NCI-H1436 treated with DMSO at 0.1 percent for 48 hours (cell line): ENCODE measurements around the gene RTN4RL1.

Experiments
- DNase-seq: peaks from one replicate; lab custom pipeline; 2025; lab: John Stamatoyannopoulos, UW

The RTN4RL1 gene

DNA sequence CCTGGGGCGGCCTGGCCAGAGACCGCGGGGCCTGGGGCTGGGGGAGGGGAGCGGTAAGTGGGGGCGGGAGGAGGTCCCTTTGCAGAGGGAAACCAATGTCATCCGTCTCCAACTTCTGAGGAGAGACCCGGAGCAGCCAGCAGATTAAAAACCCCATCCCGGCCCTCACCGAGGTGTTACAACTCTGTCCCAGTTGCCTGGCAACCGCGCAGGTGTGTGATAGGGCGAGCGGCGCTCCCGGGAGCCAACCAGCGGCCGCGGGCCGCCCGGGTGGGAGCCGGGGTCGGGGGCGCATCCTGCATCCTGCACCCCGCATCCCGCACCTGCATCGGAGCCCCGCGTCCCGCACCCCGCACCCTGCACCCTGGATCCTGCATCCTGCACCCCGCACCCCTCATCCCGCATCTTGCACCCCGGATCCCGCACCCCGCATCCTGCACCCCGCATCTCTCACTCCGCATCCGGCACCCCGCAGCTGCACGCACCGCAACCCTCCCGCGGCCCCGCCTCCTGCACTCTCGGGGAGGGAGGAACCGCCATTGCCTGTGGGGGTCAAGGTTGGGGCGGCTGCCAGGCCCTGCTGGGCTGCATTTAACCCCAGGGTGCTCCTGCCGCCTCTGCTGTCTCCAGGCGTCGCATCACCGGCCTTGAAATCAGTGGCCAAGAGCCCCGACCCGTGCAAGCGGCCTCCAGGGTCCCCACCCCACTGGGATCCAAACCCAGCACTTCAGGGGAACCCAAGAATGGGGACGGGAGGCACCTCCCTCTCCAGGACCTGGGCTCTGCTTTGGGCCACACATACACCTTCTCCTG is 47.3 kb downstream of the RTN4RL1 start:
- no peak for DNase-seq

DNA sequence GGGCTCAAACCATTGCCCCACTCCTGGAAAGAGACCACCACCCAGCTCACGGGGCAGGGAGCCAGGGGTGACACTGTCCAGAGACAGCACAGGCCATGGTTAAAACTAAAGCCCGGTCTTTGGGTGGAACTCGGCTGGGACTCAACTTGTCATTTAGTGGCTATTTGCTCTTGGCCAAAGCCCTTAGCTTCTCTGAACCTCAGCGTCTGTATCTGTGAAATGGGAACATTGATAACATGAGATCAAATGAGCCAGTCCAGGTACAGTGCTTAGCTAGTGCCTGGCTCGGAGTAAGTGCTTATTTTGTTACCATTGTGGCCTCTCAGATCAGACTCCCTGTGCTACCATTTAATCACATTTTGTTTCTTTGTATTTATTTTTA is 48.5 kb downstream of the RTN4RL1 start:
- DNase-seq = no peak

DNA sequence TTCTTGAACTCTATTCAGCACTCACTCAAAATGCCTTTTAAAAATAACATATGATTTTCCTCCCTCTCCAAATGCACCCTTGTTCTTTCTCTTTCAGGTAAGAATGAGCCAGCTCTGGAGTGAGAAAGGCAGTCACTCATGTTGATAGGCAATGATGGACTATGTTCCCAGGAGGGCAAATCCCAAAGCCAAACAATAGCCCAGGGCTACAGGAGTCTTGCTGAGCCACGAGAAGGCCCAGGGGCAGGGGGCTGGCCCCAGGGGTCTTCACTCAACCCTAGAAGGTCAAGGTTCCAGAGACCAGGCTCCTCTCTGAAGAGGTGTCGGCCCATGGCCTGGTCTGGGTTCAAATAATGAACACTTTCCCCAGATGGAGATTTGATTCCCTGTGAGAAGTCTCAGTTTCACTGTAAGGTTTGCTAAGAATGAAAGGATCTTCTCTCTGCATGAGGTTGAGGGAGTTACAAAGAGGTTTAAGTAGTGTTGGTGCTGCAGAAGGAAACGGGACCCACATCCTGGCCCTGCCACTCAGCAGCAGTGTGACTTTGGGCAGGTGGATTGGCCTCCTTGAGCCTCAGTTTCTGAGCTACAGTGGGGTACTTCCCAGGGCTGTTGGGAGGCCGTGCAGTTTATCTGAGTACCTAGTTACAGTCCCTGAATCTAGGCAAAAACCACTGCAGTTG is 49.0 kb downstream of the RTN4RL1 start:
- DNase-seq = no peak

DNA sequence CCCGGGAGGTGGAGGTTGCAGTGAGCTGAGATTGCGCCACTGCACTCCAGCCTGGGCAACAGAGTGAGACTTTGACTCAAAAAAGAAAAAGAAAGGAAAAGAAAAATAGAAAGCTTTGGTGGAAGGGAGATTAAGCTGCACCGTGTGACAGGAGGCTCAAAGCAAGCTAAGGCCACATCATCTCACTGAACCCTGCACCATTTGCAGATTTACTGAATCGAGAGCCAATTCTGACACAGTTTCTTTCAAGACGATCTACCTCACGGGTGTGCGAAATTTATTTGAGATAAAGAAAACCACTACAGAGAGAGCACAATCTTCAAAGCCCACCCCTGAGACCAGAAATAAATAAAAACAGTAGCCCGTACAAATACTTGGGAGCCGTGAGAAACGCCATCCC is 49.6 kb downstream of the RTN4RL1 start:
- DNase-seq = no peak

DNA sequence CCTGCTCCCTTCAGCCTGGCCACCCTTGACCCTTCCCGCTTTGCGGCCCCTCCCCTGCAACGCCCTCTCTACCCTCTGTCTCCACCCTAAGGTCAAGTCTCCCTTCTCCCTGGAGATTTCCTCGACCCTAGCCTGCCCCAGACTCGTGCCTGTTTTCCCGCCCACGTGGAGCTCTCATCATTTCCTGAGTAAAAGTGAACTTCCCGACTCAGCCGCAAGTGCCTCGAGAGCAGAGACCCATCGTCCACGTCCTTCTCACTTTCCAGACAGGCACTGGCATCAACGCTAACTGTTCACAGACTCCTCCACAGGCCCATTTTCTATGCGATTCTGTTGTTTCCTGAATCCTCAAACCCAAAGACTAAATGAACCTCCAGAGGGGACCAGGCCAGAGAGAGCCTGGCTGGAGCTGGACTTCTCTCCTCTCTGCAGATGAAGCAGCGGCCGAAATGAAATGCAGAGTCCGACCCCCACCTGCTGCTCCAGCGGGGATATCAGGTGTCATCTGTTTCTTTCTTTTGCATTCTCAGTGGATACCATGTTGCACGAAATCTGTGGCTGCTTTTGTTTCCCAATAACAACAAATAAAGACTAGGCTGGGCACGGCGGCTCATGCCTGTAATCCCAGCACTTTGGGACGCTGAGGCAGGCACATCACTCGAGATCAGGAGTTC is 52.5 kb downstream of the RTN4RL1 start:
- DNase-seq = no peak

DNA sequence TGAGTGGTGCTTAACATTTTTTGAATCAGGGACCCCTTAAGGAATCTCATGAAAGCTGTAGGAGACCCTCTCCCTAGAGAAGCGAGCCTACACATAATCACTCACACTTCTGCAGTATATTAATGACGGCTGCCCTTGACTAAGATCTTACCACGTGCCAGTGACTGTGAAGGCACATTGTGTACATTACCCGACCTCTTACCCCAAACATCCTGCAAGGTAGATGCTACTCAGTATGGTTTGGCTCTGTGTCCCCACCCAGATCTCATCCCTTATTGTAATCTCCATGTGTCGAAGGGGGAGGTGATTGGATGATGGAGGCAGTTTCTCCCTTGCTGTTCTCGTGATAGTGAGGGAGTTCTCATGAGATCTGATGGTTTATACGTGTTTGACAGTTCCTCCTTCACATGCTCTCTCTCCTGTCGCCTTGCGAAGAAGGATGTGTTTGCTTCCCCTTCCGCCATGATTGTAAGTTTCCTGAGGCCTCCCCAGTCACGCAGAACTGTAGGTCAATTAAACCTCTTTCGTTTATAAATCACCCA is 54.2 kb downstream of the RTN4RL1 start:
- DNase-seq = no peak

DNA sequence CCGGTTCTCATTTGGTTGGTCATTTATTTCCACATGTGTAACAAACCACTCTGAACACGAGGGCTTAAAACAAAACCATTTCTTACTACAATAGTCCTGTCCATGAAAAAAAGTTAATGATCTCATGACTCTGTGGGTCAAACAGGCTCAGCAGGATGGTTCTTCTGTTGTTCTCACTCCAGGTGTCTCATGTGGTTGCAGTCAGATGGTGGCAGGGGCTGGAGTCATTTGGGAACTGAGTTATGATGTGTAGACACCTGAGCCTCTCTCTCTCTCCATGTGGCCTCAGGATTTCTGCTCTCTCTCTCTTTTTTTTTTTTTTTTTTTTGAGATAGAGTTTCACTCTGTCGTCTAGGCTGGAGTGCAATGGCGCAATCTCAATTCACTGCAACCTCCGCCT is 55.4 kb downstream of the RTN4RL1 start:
- no peak for DNase-seq

DNA sequence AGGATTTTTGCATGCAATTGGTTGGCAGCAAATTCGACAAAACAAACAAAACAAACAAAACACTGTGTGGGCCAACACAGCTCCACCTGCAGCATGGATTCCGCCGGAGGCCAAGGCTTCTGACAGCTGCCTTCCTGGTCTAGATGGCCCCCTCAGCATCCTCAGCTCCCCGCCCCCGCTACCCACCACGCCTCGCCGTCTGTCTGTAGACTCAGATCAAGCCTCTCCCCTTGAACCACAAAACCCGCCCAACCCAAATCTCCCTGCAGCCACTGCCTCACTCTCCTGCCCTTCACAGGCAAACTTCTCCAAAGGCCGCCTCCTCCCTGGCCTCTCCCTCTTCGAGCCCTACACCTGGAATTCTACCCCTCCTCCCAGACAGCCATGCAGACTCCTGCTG is 57.9 kb downstream of the RTN4RL1 start:
- no peak for DNase-seq

DNA sequence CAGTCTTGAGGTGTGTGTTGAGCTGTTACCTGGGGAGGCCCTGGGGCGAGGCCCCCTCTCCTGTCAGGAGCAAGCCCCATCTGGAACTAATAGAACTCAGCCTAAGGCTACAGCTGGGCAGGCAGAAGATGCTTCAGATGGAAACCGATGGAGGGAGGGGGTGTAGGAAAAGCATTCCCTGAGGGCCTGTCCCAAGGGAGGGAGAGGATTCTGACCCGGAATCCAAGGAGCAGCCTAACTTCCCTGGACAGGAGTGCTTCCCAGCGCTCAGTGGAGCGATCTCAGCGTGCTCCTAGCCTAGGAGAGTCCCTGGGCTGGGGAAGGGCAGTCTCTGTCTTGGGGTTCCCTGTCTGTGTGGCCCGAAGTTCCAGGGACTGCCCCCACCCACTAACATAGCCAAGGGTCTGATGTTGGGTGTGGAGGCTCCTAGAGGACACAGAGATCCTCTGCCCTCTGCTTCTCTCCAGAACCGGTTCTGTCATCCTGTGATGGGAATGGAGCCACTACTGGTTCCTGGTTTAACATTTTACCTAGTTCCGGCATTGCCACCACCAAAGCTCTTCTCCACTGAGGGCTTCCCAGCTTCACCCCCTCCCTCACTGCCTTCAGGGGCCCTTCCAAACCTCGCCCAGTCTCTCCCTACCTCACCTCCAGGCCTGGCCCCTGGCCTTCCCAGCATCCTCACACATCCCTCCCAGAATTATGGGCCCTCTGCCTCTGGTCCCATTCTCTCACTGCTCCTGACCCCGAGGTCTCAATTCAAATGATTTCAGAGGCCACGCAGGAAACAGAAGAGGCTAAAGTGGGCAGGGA is 58.7 kb downstream of the RTN4RL1 start:
- no peak for DNase-seq

DNA sequence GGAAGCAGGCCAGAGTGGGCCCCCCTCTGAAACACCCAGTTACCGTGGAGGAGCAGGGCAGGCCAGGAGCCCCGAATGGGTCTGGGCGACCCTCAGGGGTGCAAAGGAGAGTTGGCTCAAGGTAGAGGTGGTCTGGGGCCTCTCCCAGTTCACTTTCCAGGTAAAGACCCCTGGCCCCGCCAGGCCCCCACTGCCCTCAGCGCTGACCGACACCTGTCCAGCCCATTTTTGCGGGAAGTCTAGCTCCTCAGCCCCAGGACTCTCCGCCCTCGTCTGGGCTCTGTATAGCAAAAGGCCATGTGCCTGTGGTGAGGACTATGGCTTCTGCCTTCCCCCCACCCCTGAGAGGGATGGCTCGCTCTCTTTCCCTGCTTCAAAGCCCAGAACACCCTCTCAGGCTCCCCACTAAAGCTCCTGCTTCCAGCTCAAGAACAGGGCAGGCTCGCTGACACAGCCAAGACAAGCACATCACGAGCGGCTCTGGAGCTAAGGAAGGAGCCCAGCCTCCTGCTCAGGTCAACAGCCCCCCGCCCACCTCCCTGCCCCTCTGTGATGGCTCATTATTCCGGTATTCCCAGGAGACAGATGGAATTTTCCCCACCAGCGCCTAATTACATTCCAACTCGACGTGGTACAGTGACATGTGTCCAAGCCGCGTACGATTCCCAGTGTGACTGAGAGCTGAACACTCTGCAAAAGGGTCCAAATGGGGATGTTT is 59.4 kb downstream of the RTN4RL1 start:
- DNase-seq = no peak

DNA sequence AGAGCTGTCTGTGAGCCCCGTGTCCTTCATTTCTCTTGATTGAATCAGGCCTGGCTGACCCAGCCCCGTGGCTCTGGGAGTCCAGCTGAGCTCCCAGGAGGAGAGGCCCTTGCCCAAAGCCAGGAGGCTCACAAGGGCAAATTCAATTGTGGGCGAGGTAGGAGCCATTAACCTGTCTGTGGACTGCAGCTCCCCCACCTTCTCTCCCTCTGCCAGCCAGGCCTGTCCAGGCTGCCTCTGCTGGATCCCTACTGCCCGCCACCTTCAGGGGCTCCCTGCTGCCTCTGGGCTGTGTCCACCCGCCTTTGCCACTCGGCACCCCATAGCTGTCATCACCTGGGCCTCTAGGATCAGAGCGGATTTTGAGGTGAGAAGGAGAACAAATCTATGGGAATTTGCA is 61.9 kb downstream of the RTN4RL1 start:
- no peak for DNase-seq

DNA sequence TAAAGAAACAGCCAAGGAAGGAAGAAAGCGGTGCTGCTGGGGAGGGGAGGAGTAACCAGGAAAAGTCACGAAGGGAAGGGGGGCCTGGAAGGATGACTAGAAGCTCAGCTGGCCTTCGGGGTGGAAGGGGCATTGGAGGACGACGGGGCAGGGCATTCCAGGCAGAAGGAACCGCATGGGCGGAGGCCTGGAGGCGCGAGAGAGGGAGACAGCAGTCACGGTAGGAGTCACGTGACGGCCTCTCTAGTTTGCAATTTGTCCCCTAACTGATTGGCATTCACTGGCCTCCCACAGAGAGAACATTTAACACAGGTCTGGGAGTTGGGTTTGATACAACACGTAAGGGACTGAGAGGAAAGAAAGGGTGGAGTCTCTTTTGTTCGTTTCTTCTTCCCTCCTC is 63.9 kb downstream of the RTN4RL1 start:
- no peak for DNase-seq

DNA sequence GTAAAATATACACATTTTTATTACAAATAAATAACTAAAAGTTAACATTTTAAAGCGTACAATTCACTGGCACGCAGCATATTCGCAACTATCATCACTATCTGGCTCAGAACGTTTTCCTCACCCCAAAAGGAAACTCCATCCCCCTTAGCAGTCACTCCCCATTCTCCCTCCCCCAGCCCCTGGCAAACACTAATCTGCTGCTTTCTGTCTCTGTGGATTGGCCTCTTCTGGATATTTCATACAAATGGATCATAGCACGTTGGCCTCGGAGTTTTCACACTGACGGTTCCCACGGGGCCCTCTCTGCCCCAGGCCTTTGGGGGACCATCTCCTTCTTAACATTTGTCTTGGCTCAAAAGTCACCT is 64.6 kb downstream of the RTN4RL1 start:
- no peak for DNase-seq

DNA sequence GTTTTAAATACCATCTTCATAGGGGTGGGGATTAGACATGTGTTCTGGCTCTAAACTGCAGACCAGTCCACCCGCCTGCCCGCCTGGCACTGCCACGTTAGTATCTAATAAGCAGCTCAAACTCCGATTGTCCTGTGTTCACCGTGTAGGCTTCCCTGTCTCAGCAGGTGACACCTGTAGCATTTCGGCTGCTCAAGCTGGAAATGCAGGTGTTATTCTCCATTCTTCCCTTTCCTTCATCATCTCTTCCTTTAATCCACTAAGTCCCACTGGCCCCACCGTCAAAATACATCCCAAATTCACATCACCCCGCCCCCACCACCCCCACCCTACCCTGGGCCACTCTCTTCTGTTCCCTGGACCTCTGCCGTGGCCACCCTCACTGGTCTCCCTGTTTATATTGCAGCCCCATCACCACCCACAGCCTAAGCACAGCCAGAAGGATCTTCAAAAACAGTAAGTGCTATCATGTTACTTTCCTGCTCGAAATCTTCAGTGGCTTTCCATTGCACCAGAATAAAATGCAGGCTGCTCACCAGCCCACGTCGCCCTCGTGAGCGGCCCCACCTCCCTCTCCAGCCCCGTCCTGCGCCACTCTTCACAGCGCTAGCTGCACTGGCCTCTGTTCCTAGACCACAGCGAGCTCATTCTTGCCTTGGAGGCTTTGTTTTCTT is 65.1 kb downstream of the RTN4RL1 start:
- no peak for DNase-seq

DNA sequence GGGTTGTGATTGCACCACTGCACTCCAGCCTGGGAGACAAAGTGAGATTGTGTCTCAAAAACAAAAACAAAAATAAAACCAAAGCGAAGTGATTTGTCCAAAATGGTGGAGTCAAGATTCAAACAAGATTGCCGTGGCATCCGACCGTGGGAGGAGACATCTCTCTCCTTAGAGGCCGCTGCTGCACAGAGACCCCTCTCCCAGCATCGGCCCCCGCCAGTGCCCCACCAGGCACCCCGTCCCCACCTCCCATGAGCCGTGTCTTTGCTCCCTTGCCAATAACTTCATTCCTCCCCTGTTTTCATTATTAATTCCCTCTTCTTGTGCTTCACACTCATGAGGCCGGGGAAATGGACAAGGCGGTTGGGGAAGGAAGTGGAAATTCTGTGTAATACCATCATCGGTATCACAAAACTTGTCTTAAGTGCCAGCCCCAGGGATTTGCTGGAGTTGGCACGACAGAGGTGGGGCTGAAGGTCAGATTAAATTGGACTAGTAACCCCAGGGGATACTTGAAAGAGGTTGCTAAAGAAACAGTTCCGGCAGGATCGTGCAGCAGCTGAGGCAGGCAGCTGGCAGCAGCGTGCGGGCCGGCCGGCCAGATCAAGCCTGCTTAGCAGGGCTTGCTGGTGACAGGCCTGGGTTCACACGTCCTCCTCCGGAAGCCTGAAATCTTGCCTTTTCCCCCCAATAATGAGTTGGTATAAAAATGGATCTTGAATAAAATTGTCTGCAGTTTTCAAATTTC is 66.8 kb downstream of the RTN4RL1 start:
- DNase-seq = peak; percentile 69

DNA sequence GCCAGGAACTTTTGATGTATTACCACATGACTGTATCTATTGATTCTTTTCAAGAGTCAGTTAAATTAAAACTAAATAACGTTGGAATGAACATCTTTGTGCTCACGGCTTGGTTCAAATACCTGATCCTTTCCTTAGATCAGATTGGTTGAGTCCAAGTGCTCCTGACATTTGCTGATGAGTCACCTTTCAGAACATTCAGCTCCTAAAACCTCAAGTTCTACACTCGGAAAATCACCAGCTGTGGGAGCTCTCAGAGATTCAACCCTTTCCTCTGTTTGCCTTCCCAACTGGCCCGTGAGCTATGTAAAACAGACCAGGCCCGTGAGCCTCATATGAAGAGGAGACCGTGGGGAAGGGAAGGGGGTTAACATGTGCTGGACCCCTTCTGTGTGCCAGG is 68.1 kb downstream of the RTN4RL1 start:
- DNase-seq = no peak

DNA sequence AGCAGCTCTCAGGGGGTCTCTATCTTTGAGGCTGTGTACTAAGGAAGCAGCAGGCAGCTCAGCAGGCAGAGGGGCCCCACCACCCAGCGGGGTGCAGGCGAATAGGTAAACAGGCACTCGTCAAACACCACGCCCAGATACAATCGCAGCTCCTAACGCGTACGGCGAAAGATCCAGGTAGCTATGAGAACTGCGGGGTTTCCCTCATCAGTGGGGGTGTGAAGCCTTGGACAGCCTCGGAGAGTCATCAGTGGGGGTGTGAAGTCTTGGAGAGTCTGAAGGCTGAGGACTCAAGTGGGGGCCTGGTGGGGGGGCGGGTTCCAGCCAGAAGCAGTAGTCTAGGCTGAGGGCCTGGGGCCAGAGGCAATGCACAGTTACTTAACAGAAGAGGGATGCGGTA is 69.0 kb downstream of the RTN4RL1 start:
- DNase-seq = no peak

DNA sequence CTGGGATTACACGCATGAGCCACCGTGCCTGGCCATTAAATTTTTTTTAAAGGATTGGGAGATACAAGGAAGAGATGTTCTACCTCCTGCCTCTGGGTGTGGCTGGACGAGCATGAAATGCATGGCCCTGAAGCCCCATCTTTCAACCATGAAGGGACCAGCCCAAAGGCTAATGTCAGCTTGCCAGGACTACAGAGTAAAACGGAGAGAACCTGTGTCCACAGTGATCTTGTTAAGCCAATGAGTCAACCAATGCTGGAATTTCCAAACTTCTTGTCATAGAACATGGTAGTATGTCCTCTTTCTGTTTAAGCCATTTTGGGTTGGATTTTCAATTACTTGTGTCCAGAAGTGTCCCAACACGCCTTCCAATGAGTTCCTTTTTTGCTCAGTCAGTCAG is 71.3 kb downstream of the RTN4RL1 start:
- no peak for DNase-seq

DNA sequence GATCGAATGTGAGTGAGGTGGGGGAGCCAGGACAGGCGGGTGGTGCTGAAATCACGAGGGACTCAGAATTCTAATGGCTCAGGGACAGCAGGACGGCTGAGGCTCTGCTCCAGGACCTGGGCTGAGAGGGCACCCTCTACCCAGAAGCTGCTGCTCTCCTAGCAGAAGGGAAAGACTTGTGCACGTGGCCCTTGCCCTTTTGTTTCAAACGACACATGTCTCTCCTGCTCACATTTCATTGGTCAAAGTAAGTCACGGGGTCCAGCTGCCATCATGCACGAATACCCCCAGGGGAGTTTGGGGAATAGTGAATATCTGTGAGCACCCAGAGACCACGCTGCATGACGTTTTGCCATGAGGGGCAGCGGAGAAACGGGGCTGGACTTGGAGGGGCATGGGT is 73.2 kb downstream of the RTN4RL1 start:
- no peak for DNase-seq

DNA sequence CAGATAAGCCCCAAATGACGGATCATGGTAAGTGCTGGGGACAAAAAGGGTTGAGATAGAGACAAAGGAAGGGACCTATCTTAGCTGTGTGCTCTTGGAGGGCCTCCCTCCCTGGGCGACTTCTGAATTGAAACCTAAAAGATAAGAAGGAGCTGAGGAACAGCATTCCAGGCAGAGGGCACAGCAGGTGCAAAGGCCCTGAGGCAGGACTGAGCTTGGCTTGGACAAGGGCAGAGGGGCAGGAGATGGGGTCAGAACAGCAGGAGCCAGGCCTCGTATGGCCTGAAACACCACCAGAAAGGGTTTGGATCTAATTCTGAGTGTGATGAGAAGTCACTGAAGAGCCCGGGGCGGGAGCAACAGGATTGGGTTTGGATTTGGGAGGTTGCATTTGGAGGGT is 75.4 kb downstream of the RTN4RL1 start:
- no peak for DNase-seq
